Suprapubic skin (tissue), 3 donors: ENCODE measurements around the gene JPH3.

ENCODE experiments used
- POLR2A ChIP-seq, 2 donors: fragments of 450-650 bp; IDR thresholded peaks; one replicate each; pipeline ENCODE4 v1.6.1; 2017; ENCODE audit warnings: antibody characterized with exemption in 2 of 2, mild to moderate bottlenecking in 2 of 2, moderate library complexity in 2 of 2
- TF ChIP-seq, protein P1 (sequence below), 2 donors: fragments of 200-600 bp in 1 of 2; fragments of 450-650 bp in 1 of 2; sonication (generic) in 1 of 2; IDR thresholded peaks; one replicate each; pipeline ENCODE4 v1.5.1; 2016 to 2019; ENCODE audit warnings: antibody characterized with exemption in 2 of 2, mild to moderate bottlenecking in 1 of 2, moderate library complexity in 1 of 2

DNA sequence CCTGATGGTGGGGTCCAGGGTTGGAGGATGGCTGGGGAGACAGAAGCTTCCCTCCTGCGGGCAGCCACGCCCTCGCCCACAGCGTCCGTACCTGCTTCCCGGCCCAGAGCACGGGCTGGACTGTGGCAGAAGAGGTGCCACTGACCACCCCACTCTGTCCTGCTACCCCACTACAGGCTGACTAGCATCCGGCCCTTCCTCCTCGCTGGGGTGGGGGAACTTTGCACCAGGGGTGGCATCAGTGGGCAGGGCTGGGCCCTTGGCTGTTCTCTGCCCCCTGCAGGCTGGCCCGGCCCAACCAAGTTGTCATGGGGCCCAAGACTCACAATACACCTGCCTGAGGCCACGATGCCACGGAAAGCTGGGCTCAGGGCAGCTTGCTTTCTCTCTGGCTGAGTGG is 90.4 kb downstream of the JPH3 start:
- TF ChIP-seq, protein P1, sequence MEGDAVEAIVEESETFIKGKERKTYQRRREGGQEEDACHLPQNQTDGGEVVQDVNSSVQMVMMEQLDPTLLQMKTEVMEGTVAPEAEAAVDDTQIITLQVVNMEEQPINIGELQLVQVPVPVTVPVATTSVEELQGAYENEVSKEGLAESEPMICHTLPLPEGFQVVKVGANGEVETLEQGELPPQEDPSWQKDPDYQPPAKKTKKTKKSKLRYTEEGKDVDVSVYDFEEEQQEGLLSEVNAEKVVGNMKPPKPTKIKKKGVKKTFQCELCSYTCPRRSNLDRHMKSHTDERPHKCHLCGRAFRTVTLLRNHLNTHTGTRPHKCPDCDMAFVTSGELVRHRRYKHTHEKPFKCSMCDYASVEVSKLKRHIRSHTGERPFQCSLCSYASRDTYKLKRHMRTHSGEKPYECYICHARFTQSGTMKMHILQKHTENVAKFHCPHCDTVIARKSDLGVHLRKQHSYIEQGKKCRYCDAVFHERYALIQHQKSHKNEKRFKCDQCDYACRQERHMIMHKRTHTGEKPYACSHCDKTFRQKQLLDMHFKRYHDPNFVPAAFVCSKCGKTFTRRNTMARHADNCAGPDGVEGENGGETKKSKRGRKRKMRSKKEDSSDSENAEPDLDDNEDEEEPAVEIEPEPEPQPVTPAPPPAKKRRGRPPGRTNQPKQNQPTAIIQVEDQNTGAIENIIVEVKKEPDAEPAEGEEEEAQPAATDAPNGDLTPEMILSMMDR (IDR thresholded peaks at IDR 0.05) = no peak
- no peak for TF ChIP-seq POLR2A (IDR thresholded peaks at IDR 0.05)
